ENCODE data around the gene NAA35. TPM values are rescaled to one million over a fixed set of nuclear protein-coding genes. Genes with fewer than 3 reads are reported as not detected.
"Not testable (repeated sequence)": the region's sequence is repeated elsewhere in the genome, so short reads cannot be mapped to it uniquely, and the experiment has no call there.

Gene NAA35
- total RNA-seq, 1 donor from 2014 or later: 33.0 TPM

- no peak for TF ChIP-seq CTCF (IDR thresholded peaks at IDR 0.05; ENCODE audit: partially characterized antibody, unreplicated experiment)
- no peak for DNase-seq
- Mint-ChIP-seq H3K4me1 (ENCODE audit: low read depth, unreplicated experiment) (no peaks in the 10 kb centered on the region), H3K27me3 (ENCODE audit: unreplicated experiment) (no peaks in the 10 kb centered on the region), H3K36me3 (ENCODE audit: unreplicated experiment) (no peaks in the 10 kb centered on the region), H3K9me3 (ENCODE audit: unreplicated experiment) (no peaks in the 10 kb centered on the region), H3K4me3 (ENCODE audit: unreplicated experiment) (no peak overlapping the region), H3K27ac (ENCODE audit: unreplicated experiment) (no peak overlapping the region)
These were observed 26.8 kb upstream of the NAA35 start for GRCh38 chr9:85914108-85914507.

DNA sequence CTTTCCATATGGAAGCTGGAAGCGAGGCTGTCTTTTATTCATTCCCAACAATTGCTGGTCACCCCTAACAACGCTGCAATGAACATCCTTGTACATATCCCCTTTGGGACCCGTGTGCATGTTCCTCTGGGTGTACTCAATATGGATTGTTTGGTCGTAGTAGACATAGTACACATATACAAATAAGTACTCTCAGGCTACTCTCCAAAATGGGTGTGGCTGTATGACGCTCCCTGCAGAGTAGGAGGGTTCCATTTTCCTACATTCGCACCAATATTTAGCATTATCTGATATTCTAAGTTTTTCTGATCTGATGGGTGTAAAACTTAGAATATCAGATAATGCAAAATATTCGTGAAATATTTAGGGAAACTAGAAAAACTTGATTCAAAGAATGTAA lies 23.2 kb upstream of the NAA35 start:
- Mint-ChIP-seq H3K4me3 (ENCODE audit: unreplicated experiment) (no peak overlapping the region), H3K27ac (ENCODE audit: unreplicated experiment) (no peak overlapping the region), H3K36me3 (ENCODE audit: unreplicated experiment) (no peaks in the 10 kb centered on the region), H3K9me3 (ENCODE audit: unreplicated experiment) (no peaks in the 10 kb centered on the region), H3K4me1 (ENCODE audit: low read depth, unreplicated experiment) (no peaks in the 10 kb centered on the region), H3K27me3 (ENCODE audit: unreplicated experiment) (no peaks in the 10 kb centered on the region)
- DNase-seq: no peak
- TF ChIP-seq CTCF (IDR thresholded peaks at IDR 0.05; ENCODE audit: partially characterized antibody, unreplicated experiment): no peak

DNA sequence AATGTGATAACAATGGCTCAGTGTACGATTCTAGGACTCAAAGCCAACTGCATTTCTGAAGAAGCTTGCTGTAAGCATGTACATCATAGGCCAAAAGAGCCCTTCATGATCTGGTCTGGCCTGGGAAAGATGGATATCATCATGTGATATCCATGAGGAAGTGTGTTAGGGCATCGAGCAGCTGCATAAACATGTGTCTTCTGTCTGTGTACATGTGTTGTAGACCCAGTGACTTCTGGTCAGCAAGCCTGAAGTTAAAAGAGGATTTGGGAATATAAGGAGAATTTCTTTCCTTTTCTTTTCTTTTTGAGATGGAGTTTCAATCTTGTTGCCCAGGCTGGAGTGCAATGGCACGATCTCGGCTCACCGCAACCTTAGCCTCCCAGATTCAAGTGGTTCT lies 15.5 kb upstream of the NAA35 start:
- no peak for TF ChIP-seq CTCF (IDR thresholded peaks at IDR 0.05; ENCODE audit: partially characterized antibody, unreplicated experiment)
- Mint-ChIP-seq H3K4me3 (ENCODE audit: unreplicated experiment) (no peak overlapping the region), H3K4me1 (ENCODE audit: low read depth, unreplicated experiment) (no peaks in the 10 kb centered on the region), H3K36me3 (ENCODE audit: unreplicated experiment) (no peaks in the 10 kb centered on the region), H3K9me3 (ENCODE audit: unreplicated experiment) (no peaks in the 10 kb centered on the region), H3K27me3 (ENCODE audit: unreplicated experiment) (no peaks in the 10 kb centered on the region), H3K27ac (ENCODE audit: unreplicated experiment) (no peak overlapping the region)
- no peak for DNase-seq

DNA sequence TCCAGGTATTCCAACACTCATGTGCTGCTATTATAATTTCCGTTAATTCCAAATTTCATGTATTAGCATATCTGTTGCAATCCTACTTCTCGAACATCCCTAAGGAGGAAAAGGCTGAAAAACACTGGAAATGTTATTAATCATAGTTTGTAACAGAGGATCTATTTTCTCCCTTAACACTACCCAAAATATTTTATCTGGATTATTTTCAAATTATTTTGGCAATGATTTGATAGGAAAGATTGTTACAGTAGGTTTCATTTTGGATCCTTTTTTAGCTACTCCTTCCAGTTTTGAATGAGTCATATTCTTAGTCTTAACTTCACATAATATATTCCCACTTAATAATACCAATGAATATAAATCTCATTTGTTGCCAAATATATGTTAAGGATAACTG lies 13.9 kb upstream of the NAA35 start:
- H3K36me3 Mint-ChIP-seq (ENCODE audit: unreplicated experiment): no peaks in the 10 kb centered on the region
- TF ChIP-seq CTCF (IDR thresholded peaks at IDR 0.05; ENCODE audit: partially characterized antibody, unreplicated experiment): no peak
- DNase-seq: no peak
- H3K4me1 Mint-ChIP-seq (ENCODE audit: low read depth, unreplicated experiment): no peaks in the 10 kb centered on the region
- no peaks in the 10 kb centered on the region for H3K9me3 Mint-ChIP-seq (ENCODE audit: unreplicated experiment)
- H3K27ac Mint-ChIP-seq (ENCODE audit: unreplicated experiment): no peak overlapping the region
- H3K27me3 Mint-ChIP-seq (ENCODE audit: unreplicated experiment): no peaks in the 10 kb centered on the region
- H3K4me3 Mint-ChIP-seq (ENCODE audit: unreplicated experiment): no peak overlapping the region

GRCh38 chr9:85931495-85931894 lies 9.5 kb upstream of the NAA35 start:
- no peak overlapping the region for H3K27ac Mint-ChIP-seq (ENCODE audit: unreplicated experiment)
- no peaks in the 10 kb centered on the region for H3K36me3 Mint-ChIP-seq (ENCODE audit: unreplicated experiment)
- TF ChIP-seq CTCF (IDR thresholded peaks at IDR 0.05; ENCODE audit: partially characterized antibody, unreplicated experiment): no peak
- H3K4me3 Mint-ChIP-seq (ENCODE audit: unreplicated experiment): no peak overlapping the region
- no peak for DNase-seq
- no peaks in the 10 kb centered on the region for H3K27me3 Mint-ChIP-seq (ENCODE audit: unreplicated experiment)
- no peaks in the 10 kb centered on the region for H3K9me3 Mint-ChIP-seq (ENCODE audit: unreplicated experiment)
- no peaks in the 10 kb centered on the region for H3K4me1 Mint-ChIP-seq (ENCODE audit: low read depth, unreplicated experiment)

DNA sequence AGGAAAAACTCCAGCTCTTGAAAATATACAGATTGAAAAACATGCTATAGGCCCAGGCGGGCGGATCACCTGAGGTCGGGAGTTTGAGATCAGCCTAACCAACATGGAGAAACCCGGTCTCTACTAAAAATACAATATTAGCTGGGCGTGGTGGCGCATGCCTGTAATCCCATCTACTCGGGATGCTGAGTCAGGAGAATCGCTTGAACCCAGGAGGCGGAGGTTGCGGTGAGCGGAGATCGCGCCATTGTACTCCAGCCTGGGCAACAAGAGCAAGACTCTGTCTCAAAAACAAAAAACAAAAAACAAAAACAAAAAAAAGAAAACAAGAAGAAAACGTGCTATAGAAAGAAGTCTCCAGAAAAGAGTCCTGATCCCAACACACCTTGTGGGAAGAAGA lies 5.0 kb upstream of the NAA35 start:
- H3K4me1 Mint-ChIP-seq (ENCODE audit: low read depth, unreplicated experiment): not testable (repeated sequence)

More for the DNA sequence above, 5.0 kb upstream of the NAA35 start:
- H3K27me3 Mint-ChIP-seq (ENCODE audit: unreplicated experiment); H3K9me3 Mint-ChIP-seq (ENCODE audit: unreplicated experiment); H3K4me3 Mint-ChIP-seq (ENCODE audit: unreplicated experiment); H3K27ac Mint-ChIP-seq (ENCODE audit: unreplicated experiment); DNase-seq; H3K36me3 Mint-ChIP-seq (ENCODE audit: unreplicated experiment): not testable (repeated sequence)
